Measurements from ENCODE around the gene RPL22. TPM values are rescaled to one million over a fixed set of nuclear protein-coding genes. Genes with fewer than 3 reads are reported as not detected.
A peak's percentile ranks its signal among the peaks of the same experiment; 100 is the strongest.

Gene RPL22
- total RNA-seq, 1 experiment from 2014 or later = 441 TPM

GRCh38 chr1:6142036-6142621 lies 57.3 kb downstream of the RPL22 start (continued):
- TF ChIP-seq, protein P1, sequence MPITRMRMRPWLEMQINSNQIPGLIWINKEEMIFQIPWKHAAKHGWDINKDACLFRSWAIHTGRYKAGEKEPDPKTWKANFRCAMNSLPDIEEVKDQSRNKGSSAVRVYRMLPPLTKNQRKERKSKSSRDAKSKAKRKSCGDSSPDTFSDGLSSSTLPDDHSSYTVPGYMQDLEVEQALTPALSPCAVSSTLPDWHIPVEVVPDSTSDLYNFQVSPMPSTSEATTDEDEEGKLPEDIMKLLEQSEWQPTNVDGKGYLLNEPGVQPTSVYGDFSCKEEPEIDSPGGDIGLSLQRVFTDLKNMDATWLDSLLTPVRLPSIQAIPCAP (CRISPR knock-in tag; IDR thresholded peaks at IDR 0.05) = no peak
- no peak for TF ChIP-seq EMX1 (CRISPR knock-in tag; IDR thresholded peaks at IDR 0.05)
- no peak for TF ChIP-seq GABPB1 (CRISPR knock-in tag; IDR thresholded peaks at IDR 0.05)
- TF ChIP-seq JAZF1 (CRISPR knock-in tag; IDR thresholded peaks at IDR 0.05) = no peak
- TF ChIP-seq ZNF232 (CRISPR knock-in tag; IDR thresholded peaks at IDR 0.05) = no peak

GRCh38 chr1:6141592-6141991 lies 57.8 kb downstream of the RPL22 start:
- ChIA-PET POLR2A (no interaction called here), CTCF (interaction anchor here (0.6 to 1.9 kb wide), 10 partner anchors 10 to 143 kb away, joined by 3 to 8 read pairs (median 4); partner anchors contain the start of gene RNF207)
- H3K27ac Mint-ChIP-seq = no peak overlapping the region
- H3K27me3 Mint-ChIP-seq (ENCODE audit: low read depth) = no peaks in the 10 kb centered on the region
- DNase-seq (ENCODE audit: low spot score) (peak; percentile 65), ATAC-seq (peak; percentile 76)
- no peaks in the 10 kb centered on the region for H3K9me3 Mint-ChIP-seq
- TF ChIP-seq, protein P2, sequence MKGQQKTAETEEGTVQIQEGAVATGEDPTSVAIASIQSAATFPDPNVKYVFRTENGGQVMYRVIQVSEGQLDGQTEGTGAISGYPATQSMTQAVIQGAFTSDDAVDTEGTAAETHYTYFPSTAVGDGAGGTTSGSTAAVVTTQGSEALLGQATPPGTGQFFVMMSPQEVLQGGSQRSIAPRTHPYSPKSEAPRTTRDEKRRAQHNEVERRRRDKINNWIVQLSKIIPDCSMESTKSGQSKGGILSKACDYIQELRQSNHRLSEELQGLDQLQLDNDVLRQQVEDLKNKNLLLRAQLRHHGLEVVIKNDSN (CRISPR knock-in tag; IDR thresholded peaks at IDR 0.05) = peak; percentile 58; the same call in 1 of the 2 replicates
- no peak for TF ChIP-seq IRF2 (CRISPR knock-in tag; IDR thresholded peaks at IDR 0.05; ENCODE audit: borderline replicate concordance, low read depth)
- TF ChIP-seq, protein P3, sequence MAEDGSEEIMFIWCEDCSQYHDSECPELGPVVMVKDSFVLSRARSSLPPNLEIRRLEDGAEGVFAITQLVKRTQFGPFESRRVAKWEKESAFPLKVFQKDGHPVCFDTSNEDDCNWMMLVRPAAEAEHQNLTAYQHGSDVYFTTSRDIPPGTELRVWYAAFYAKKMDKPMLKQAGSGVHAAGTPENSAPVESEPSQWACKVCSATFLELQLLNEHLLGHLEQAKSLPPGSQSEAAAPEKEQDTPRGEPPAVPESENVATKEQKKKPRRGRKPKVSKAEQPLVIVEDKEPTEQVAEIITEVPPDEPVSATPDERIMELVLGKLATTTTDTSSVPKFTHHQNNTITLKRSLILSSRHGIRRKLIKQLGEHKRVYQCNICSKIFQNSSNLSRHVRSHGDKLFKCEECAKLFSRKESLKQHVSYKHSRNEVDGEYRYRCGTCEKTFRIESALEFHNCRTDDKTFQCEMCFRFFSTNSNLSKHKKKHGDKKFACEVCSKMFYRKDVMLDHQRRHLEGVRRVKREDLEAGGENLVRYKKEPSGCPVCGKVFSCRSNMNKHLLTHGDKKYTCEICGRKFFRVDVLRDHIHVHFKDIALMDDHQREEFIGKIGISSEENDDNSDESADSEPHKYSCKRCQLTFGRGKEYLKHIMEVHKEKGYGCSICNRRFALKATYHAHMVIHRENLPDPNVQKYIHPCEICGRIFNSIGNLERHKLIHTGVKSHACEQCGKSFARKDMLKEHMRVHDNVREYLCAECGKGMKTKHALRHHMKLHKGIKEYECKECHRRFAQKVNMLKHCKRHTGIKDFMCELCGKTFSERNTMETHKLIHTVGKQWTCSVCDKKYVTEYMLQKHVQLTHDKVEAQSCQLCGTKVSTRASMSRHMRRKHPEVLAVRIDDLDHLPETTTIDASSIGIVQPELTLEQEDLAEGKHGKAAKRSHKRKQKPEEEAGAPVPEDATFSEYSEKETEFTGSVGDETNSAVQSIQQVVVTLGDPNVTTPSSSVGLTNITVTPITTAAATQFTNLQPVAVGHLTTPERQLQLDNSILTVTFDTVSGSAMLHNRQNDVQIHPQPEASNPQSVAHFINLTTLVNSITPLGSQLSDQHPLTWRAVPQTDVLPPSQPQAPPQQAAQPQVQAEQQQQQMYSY (CRISPR knock-in tag; IDR thresholded peaks at IDR 0.05) = no peak
- TF ChIP-seq PRRX2 (CRISPR knock-in tag; IDR thresholded peaks at IDR 0.05) = no peak
- H3K4me1 Mint-ChIP-seq = no peaks in the 10 kb centered on the region; the same call in 1 of the 2 replicates
- no peak overlapping the region for H3K4me3 Mint-ChIP-seq
- H3K36me3 Mint-ChIP-seq = no peaks in the 10 kb centered on the region

- Mint-ChIP-seq H3K27me3 (ENCODE audit: low read depth) (no peaks in the 10 kb centered on the region), H3K36me3 (no peaks in the 10 kb centered on the region), H3K4me3 (no peak overlapping the region), H3K4me1 (no peaks in the 10 kb centered on the region; the same call in 1 of the 2 replicates), H3K27ac (no peak overlapping the region), H3K9me3 (no peaks in the 10 kb centered on the region)
- ATAC-seq (no peak), DNase-seq (ENCODE audit: low spot score) (peak; percentile 1)
- ChIA-PET POLR2A (interaction anchor here (0.6 kb wide), 1 partner anchor 85 kb away, joined by 6 read pairs; no protein-coding TSS in a partner anchor), CTCF (interaction anchor here (1.2 to 1.9 kb wide), 6 partner anchors 12 to 106 kb away, joined by 4 to 8 read pairs (median 5); partner anchors contain the start of gene RNF207)
- no peak for TF ChIP-seq ZNF425 (CRISPR knock-in tag; conservative IDR thresholded peaks at IDR 0.05)
- TF ChIP-seq, protein P3 (CRISPR knock-in tag; IDR thresholded peaks at IDR 0.05) = no peak
- no peak for TF ChIP-seq ZMAT4 (CRISPR knock-in tag; IDR thresholded peaks at IDR 0.05)
- no peak for TF ChIP-seq NFATC4 (CRISPR knock-in tag; IDR thresholded peaks at IDR 0.05)
- no peak for TF ChIP-seq ATF3 (CRISPR knock-in tag; conservative IDR thresholded peaks at IDR 0.05)
- no peak for TF ChIP-seq SOX15 (CRISPR knock-in tag; IDR thresholded peaks at IDR 0.05)
Observed at GRCh38 chr1:6140413-6140812, 59.0 kb downstream of the RPL22 start.
